Bronchial epithelial cell (primary cell): ENCODE measurements around the gene CHST8. TPM values are rescaled to one million over a fixed set of nuclear protein-coding genes. Genes with fewer than 3 reads are reported as not detected.

Experiments used
- DNase-seq: peaks from one replicate; pipeline ENCODE4 v3.0.0-alpha.2; 2010; ENCODE audit warnings: low read depth
- FAIRE-seq: peaks from 2 replicates; lab custom pipeline; 2011; peaks lifted over from hg19 to GRCh38; lab: Jason Lieb, UNC
- H3K27me3 ChIP-seq: 2 replicates; pipeline ENCODE4 v1.5.1; 2011; ENCODE audit warnings: low read length; ENCODE audit not compliant: control insufficient read depth, insufficient read depth
- H3K36me3 ChIP-seq: 2 replicates; pipeline ENCODE4 v1.5.1; 2011; ENCODE audit warnings: low read length; ENCODE audit not compliant: control insufficient read depth, insufficient read depth
- H3K4me3 ChIP-seq: 2 replicates; pipeline ENCODE4 v1.5.1; 2011; ENCODE audit warnings: mild to moderate bottlenecking, low read depth, low read length, control low read depth
- total RNA-seq: library from RNA; depleted of rRNA; stranded (reverse); fragments of >200 nt; gene quantifications from 2 replicates; pipeline ENCODE4 v1.2.1, GENCODE V29; 2014
- TF ChIP-seq, protein P1 (sequence below): IDR thresholded peaks from 2 replicates; pipeline ENCODE4 v1.5.1; 2011; ENCODE audit warnings: mild to moderate bottlenecking, moderate library complexity, low read length, control low read depth, inconsistent platforms; ENCODE audit not compliant: insufficient read depth, severe bottlenecking

Gene CHST8
- total RNA-seq, 1 donor from 2014 or later: under 0.01 TPM

GRCh38 chr19:33715462-33715861 is 93.7 kb downstream of the CHST8 start:
- no peaks in the 10 kb centered on the region for H3K27me3 ChIP-seq
- no peak overlapping the region for H3K4me3 ChIP-seq
- FAIRE-seq (no peak), DNase-seq (no peak)
- TF ChIP-seq, protein P1, sequence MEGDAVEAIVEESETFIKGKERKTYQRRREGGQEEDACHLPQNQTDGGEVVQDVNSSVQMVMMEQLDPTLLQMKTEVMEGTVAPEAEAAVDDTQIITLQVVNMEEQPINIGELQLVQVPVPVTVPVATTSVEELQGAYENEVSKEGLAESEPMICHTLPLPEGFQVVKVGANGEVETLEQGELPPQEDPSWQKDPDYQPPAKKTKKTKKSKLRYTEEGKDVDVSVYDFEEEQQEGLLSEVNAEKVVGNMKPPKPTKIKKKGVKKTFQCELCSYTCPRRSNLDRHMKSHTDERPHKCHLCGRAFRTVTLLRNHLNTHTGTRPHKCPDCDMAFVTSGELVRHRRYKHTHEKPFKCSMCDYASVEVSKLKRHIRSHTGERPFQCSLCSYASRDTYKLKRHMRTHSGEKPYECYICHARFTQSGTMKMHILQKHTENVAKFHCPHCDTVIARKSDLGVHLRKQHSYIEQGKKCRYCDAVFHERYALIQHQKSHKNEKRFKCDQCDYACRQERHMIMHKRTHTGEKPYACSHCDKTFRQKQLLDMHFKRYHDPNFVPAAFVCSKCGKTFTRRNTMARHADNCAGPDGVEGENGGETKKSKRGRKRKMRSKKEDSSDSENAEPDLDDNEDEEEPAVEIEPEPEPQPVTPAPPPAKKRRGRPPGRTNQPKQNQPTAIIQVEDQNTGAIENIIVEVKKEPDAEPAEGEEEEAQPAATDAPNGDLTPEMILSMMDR: no peak
- no peaks in the 10 kb centered on the region for H3K36me3 ChIP-seq

GRCh38 chr19:33717878-33718277 is 96.1 kb downstream of the CHST8 start:
- Histone ChIP-seq H3K4me3 (no peak overlapping the region), H3K36me3 (no peaks in the 10 kb centered on the region), H3K27me3 (no peaks in the 10 kb centered on the region)
- TF ChIP-seq, protein P1: no peak
- FAIRE-seq: no peak
- DNase-seq: no peak

DNA sequence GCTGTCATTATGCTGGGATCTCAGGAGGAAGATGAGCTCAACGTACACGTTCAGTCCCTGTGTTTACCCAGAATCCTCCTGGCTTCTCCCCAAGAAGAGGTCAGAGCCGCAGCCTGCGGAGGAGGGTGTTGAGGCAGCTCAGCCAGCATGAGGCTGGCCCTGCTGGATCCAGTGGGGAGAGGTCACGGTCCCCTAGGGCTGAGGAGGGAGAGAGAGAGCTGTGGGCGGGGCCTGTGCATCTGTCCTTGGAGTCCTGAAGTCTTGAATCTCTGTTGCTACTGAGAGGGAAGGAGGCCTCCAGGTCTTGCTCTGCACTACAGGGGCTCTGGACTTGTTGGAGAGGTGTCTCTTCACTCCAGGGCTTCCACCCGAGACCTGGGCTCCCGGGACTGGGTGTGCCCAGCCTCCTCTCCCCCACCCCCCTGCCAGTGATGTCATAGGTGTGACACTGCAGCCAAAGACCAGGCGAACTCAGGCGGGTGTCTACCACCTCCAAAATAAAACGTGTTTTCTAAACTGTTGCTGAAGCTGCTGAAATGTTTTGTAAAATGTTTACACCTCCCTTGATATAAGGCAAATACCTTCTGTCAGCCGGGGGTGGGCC is 97.0 kb downstream of the CHST8 start:
- no peak for DNase-seq
- no peak overlapping the region for H3K4me3 ChIP-seq
- TF ChIP-seq, protein P1: no peak
- no peaks in the 10 kb centered on the region for H3K27me3 ChIP-seq
- no peaks in the 10 kb centered on the region for H3K36me3 ChIP-seq
- FAIRE-seq: no peak

GRCh38 chr19:33719366-33720154 is 97.8 kb downstream of the CHST8 start:
- DNase-seq: no peak
- H3K4me3 ChIP-seq: no peak overlapping the region
- TF ChIP-seq, protein P1: no peak
- H3K36me3 ChIP-seq: no peaks in the 10 kb centered on the region
- no peaks in the 10 kb centered on the region for H3K27me3 ChIP-seq
- no peak for FAIRE-seq

- no peaks in the 10 kb centered on the region for H3K27me3 ChIP-seq
Measured at GRCh38 chr19:33720155-33720493, 98.4 kb downstream of the CHST8 start.

More at GRCh38 chr19:33720155-33720493, 98.4 kb downstream of the CHST8 start:
- Histone ChIP-seq H3K4me3 (no peak overlapping the region), H3K36me3 (no peaks in the 10 kb centered on the region)
- TF ChIP-seq, protein P1: no peak
- no peak for DNase-seq
- FAIRE-seq: peak; percentile 97
